Endodermal cell (in vitro differentiated cells): ENCODE results near the gene NOL9. TPM values are rescaled to one million over a fixed set of nuclear protein-coding genes. Genes with fewer than 3 reads are reported as not detected.

Experiments
- DNase-seq: peaks from one replicate; pipeline ENCODE4 v3.0.0-alpha.2; 2017
- H3K27ac ChIP-seq: 2 replicates; pipeline ENCODE4 v1.5.1; 2013; ENCODE audit warnings: mild to moderate bottlenecking, low read depth, low read length, moderate library complexity
- H3K27me3 ChIP-seq: 2 replicates; pipeline ENCODE4 v1.6.1; 2013; ENCODE audit warnings: mild to moderate bottlenecking, low read length, moderate library complexity; ENCODE audit not compliant: insufficient read depth, control insufficient read depth, poor library complexity, severe bottlenecking
- H3K36me3 ChIP-seq: 2 replicates; pipeline ENCODE4 v1.7.0; 2013; ENCODE audit warnings: mild to moderate bottlenecking, low read length, moderate library complexity; ENCODE audit not compliant: control insufficient read depth, insufficient read depth
- H3K4me1 ChIP-seq: one replicate; pipeline ENCODE4 v1.7.0; 2013; ENCODE audit warnings: low read length; ENCODE audit not compliant: control insufficient read depth, insufficient read depth
- H3K4me3 ChIP-seq: 2 replicates; pipeline ENCODE4 v1.5.1; 2013; ENCODE audit warnings: mild to moderate bottlenecking, low read length, moderate library complexity
- H3K9ac ChIP-seq: 2 replicates; pipeline ENCODE4 v1.6.1; 2013; ENCODE audit warnings: mild to moderate bottlenecking, low read length, moderate library complexity; ENCODE audit not compliant: poor library complexity, severe bottlenecking; ENCODE audit errors: extremely low read depth
- H3K9me3 ChIP-seq: 2 replicates; pipeline ENCODE4 v1.6.1; 2013; ENCODE audit warnings: mild to moderate bottlenecking, low read length, moderate library complexity; ENCODE audit not compliant: control insufficient read depth
- H3K27ac Mint-ChIP-seq: 2 replicates; pipeline ENCODE4 v1.8.0; 2020; ENCODE audit warnings: mixed read lengths
- H3K27me3 Mint-ChIP-seq: 2 replicates; pipeline ENCODE4 v1.8.0; 2021; ENCODE audit warnings: mild to moderate bottlenecking, mixed read lengths; ENCODE audit not compliant: insufficient read depth
- H3K36me3 Mint-ChIP-seq: 2 replicates; pipeline ENCODE4 v1.8.0; 2020; ENCODE audit warnings: low read depth, mixed read lengths
- H3K4me1 Mint-ChIP-seq: 2 replicates; pipeline ENCODE4 v1.8.0; 2020; ENCODE audit warnings: mixed read lengths
- H3K4me3 Mint-ChIP-seq: 2 replicates; pipeline ENCODE4 v1.8.0; 2020; ENCODE audit warnings: mild to moderate bottlenecking, moderate library complexity, mixed read lengths
- H3K9me3 Mint-ChIP-seq: 2 replicates; pipeline ENCODE4 v1.8.0; 2020; ENCODE audit warnings: mild to moderate bottlenecking, mixed read lengths
- WGBS, 2 experiments: methylation state at CpG; one replicate each; pipeline versions ENCODE4 v1.1.5 to v1.1.7; 2013; ENCODE audit warnings: missing lambda C conversion rate in 2 of 2, mixed read lengths in 1 of 2; ENCODE audit not compliant: insufficient coverage in 1 of 2, insufficient read length in 1 of 2; 5-methylcytosine and 5-hydroxymethylcytosine counted together
- total RNA-seq, 2 donors: library from RNA; stranded (reverse); fragmentation: NEBNext Ultra II Directional in 1 of 2; extraction: Animal tissue kit (Norgen Biotek cat#: 25700) in 1 of 2; gene quantifications; 2 replicates in 1 of 2; 3 replicates in 1 of 2; pipeline ENCODE4 v1.2.1, GENCODE V29; 2021
- TF ChIP-seq, protein P1 (sequence below): fragments of 200-600 bp; sonication (generic); conservative IDR thresholded peaks from 2 replicates; pipeline ENCODE4 v1.5.0; 2021; ENCODE audit warnings: antibody characterized with exemption, mild to moderate bottlenecking

The NOL9 gene
- total RNA-seq, 2 donors from 2014 or later: 35.0 to 43.9 TPM

DNA sequence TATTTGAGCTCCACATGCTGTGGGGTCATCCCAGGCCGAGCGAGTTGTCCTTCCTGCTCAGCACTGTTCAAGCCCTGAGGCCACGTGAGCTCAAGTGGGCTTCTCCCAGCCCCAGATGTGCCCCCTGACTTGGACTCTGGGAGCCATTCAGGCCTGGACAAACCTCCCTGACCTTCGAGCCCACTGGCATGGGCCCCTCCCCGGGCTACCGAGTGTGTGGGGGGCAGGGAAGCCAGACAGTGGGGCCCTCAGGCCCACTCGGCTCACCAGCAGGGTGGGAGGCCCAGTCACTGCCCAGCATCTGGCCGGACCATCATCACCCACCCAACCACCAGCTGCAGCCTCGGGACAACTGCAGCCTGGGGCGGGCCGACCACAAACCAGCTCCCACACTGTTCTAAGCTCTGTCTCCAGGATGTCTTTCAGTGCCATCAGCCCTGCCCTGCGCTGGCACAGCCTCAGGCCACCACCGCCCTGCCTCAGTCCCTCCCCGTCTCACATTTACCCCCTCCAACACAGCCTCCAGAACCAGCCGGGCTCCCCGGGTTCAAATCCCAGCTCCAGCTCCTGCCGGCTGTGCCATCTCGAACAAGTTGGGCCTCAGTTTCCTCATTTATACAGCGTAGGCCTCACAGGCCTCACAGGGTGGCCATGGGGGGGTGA is 41.9 kb downstream of the NOL9 start:
- DNase-seq: no peak
- TF ChIP-seq, protein P1, sequence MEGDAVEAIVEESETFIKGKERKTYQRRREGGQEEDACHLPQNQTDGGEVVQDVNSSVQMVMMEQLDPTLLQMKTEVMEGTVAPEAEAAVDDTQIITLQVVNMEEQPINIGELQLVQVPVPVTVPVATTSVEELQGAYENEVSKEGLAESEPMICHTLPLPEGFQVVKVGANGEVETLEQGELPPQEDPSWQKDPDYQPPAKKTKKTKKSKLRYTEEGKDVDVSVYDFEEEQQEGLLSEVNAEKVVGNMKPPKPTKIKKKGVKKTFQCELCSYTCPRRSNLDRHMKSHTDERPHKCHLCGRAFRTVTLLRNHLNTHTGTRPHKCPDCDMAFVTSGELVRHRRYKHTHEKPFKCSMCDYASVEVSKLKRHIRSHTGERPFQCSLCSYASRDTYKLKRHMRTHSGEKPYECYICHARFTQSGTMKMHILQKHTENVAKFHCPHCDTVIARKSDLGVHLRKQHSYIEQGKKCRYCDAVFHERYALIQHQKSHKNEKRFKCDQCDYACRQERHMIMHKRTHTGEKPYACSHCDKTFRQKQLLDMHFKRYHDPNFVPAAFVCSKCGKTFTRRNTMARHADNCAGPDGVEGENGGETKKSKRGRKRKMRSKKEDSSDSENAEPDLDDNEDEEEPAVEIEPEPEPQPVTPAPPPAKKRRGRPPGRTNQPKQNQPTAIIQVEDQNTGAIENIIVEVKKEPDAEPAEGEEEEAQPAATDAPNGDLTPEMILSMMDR: no peak
- H3K27me3 ChIP-seq: no peaks in the 10 kb centered on the region
- H3K9ac ChIP-seq: no peak overlapping the region
- no peaks in the 10 kb centered on the region for H3K4me1 ChIP-seq
- no peaks in the 10 kb centered on the region for H3K36me3 ChIP-seq
- no peaks in the 10 kb centered on the region for H3K9me3 ChIP-seq
- Mint-ChIP-seq H3K4me1 (no peaks in the 10 kb centered on the region), H3K4me3 (no peak overlapping the region), H3K27ac (no peak overlapping the region), H3K27me3 (no peaks in the 10 kb centered on the region), H3K36me3 (no peaks in the 10 kb centered on the region), H3K9me3 (no peaks in the 10 kb centered on the region)
- WGBS, 2 experiments: 90 to 91% methylated on average over 8 to 19 of the region's 19 CpGs
- no peak overlapping the region for H3K27ac ChIP-seq
- H3K4me3 ChIP-seq: no peak overlapping the region

DNA sequence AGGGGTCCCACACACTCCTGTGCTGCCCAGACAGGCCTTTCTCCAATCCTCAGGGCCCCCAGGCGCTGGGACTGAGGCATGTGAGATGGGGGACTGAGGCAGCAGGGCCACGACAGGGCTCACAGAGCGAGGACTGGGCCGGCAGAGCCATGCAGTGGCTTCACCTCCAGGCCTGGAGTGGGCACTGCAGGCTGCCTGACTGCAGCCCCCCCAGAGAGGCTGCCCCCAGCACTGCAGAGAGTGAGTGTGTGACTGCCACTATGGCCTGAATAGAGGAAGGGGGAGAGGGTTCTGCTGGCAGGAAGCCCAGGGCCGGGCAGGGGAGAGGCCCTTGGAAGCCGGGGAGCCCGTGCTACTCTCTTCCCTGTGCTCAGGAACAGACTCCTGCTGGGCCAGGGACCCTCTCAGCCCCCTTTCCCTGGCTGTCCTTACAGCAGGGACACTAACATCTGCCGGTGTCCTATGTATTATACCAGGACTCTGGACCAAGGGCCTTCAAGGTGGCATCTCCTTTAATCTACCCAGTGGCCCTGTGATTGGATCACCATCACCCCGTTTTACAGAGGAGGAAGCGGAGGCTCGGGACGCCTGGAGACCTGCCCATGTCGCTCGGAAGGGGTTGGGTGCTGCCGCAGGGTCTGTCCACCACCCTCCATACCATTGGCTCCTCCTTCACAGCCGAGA is 42.6 kb downstream of the NOL9 start:
- H3K27me3 Mint-ChIP-seq: no peaks in the 10 kb centered on the region
- H3K4me3 Mint-ChIP-seq: no peak overlapping the region
- no peak overlapping the region for H3K9ac ChIP-seq
- H3K27me3 ChIP-seq: no peaks in the 10 kb centered on the region
- H3K4me3 ChIP-seq: no peak overlapping the region
- H3K27ac Mint-ChIP-seq: no peak overlapping the region
- H3K4me1 Mint-ChIP-seq: no peaks in the 10 kb centered on the region
- no peaks in the 10 kb centered on the region for H3K9me3 ChIP-seq
- H3K9me3 Mint-ChIP-seq: no peaks in the 10 kb centered on the region
- DNase-seq: no peak
- no peaks in the 10 kb centered on the region for H3K36me3 Mint-ChIP-seq
- 74 to 90% methylated on average over 4 to 16 of the region's 16 CpGs for WGBS, 2 experiments
- TF ChIP-seq, protein P1: no peak
- no peaks in the 10 kb centered on the region for H3K4me1 ChIP-seq
- H3K27ac ChIP-seq: no peak overlapping the region
- no peaks in the 10 kb centered on the region for H3K36me3 ChIP-seq

DNA sequence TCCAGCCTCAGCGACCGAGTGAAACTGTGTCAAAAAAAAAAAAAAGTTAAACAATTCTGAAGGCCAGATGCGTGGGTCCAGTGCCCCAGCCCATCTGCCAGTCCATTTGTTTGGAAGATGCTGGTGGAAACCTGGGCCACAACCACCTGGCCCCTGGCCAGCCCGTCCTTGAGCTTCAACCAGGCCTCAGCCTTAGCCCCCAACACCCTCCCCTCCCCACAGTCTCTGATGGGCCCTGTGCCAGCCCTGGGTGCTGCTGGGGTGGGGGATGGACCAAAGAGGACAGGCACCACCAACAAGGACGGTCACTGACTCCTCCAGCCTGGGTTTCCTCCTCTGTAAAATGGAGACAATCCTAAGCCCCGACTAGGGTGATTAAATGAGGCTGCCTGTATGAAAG is 43.3 kb downstream of the NOL9 start:
- H3K27me3 Mint-ChIP-seq: no peaks in the 10 kb centered on the region
- no peaks in the 10 kb centered on the region for H3K36me3 Mint-ChIP-seq
- no peak overlapping the region for H3K27ac ChIP-seq
- H3K36me3 ChIP-seq: no peaks in the 10 kb centered on the region
- H3K9me3 Mint-ChIP-seq: no peaks in the 10 kb centered on the region
- DNase-seq: no peak
- H3K27me3 ChIP-seq: no peaks in the 10 kb centered on the region
- TF ChIP-seq, protein P1: no peak
- no peak overlapping the region for H3K4me3 ChIP-seq
- H3K4me1 ChIP-seq: no peaks in the 10 kb centered on the region
- H3K4me3 Mint-ChIP-seq: no peak overlapping the region
- H3K4me1 Mint-ChIP-seq: no peaks in the 10 kb centered on the region
- H3K9me3 ChIP-seq: no peaks in the 10 kb centered on the region
- 90 to 94% methylated on average over 4 to 6 of the region's 6 CpGs for WGBS, 2 experiments
- H3K9ac ChIP-seq: no peak overlapping the region
- no peak overlapping the region for H3K27ac Mint-ChIP-seq
